Panc1 (cell line): Measurements from ENCODE around the gene BTBD1.

Source experiments
- CTCF ChIP-seq: fragments of 450-650 bp; IDR thresholded peaks from 2 replicates; pipeline ENCODE4 v1.5.1; 2017; ENCODE audit warnings: mild to moderate bottlenecking
- TF ChIP-seq, protein P1 (sequence below), 2 experiments: IDR thresholded peaks; 2 replicates each; pipeline ENCODE4 v1.6.1; 2011 to 2012; ENCODE audit warnings: low read depth in 2 of 2, control low read depth in 1 of 2, low read length in 1 of 2, mild to moderate bottlenecking in 1 of 2, moderate library complexity in 1 of 2; ENCODE audit not compliant: insufficient read depth in 1 of 2

DNA sequence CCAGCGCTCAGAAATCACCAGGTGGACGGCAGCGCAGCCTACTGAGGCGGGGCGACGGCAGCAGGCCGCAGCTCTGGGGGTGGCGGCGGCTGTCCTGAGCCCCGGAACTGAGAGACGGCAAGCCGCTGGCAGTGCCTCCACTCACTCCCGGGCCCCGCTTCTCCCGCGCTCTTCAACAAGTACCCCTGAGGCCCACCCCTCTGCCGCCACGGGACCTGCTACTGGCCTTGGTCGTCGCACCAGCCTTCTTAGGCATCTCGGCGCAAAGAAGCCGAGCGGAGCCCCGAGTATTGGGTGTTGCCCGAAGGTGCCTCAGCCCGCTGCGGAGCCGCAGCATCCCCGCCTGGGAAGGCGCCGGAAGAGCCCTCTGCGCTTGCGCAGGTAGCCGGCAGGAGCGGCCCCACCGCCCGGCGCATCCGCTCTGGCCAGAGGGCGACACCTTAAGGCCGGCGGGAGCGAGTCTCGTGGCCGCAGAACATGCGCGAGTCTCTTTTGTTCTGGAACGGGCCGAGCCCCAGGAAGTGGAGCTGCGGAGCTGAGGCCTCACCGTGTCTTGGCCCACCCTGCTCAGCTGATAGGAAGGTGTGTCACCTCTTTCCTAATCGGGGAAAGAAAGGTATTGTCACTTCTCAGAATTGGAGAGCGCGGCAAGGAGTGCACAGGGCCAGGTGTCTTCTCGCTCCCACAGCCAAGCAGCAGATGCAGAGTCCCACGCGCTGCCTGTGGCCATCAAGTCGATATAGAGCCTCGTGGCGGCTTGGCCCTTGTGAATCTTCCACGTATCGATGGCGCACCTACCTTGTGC, 55.6 kb downstream of the BTBD1 start, which contains the start of gene C15orf40:
- TF ChIP-seq, protein P1, sequence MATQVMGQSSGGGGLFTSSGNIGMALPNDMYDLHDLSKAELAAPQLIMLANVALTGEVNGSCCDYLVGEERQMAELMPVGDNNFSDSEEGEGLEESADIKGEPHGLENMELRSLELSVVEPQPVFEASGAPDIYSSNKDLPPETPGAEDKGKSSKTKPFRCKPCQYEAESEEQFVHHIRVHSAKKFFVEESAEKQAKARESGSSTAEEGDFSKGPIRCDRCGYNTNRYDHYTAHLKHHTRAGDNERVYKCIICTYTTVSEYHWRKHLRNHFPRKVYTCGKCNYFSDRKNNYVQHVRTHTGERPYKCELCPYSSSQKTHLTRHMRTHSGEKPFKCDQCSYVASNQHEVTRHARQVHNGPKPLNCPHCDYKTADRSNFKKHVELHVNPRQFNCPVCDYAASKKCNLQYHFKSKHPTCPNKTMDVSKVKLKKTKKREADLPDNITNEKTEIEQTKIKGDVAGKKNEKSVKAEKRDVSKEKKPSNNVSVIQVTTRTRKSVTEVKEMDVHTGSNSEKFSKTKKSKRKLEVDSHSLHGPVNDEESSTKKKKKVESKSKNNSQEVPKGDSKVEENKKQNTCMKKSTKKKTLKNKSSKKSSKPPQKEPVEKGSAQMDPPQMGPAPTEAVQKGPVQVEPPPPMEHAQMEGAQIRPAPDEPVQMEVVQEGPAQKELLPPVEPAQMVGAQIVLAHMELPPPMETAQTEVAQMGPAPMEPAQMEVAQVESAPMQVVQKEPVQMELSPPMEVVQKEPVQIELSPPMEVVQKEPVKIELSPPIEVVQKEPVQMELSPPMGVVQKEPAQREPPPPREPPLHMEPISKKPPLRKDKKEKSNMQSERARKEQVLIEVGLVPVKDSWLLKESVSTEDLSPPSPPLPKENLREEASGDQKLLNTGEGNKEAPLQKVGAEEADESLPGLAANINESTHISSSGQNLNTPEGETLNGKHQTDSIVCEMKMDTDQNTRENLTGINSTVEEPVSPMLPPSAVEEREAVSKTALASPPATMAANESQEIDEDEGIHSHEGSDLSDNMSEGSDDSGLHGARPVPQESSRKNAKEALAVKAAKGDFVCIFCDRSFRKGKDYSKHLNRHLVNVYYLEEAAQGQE (IDR thresholded peaks at IDR 0.05; ENCODE audit: insufficient read depth in 1 of 2, low read depth in 2 of 2, low read length in 1 of 2), result no peak
- peak; percentile 87 for TF ChIP-seq CTCF
